DND-41 (cell line): Measurements from ENCODE around the gene OTUB1.

Experiments
- ATAC-seq: fragments of 200-7000 bp; cut with Tn5 transposase; 3 replicates; pipeline ENCODE4 v1.9.1; 2021; ENCODE audit warnings: low read depth; ENCODE audit not compliant: insufficient read depth
- DNase-seq: peaks from one replicate; pipeline ENCODE4 v3.0.0-alpha.2; 2020
- H2AFZ ChIP-seq: 2 replicates; pipeline ENCODE4 v1.6.0; 2012; ENCODE audit warnings: low read depth, low read length
- H3K27ac ChIP-seq: 2 replicates; pipeline ENCODE4 v1.5.1; 2012; ENCODE audit warnings: low read length, inconsistent platforms
- H3K27me3 ChIP-seq: fragments of 200-600 bp; sonication (generic); 2 replicates; pipeline ENCODE4 v1.6.0; 2012; ENCODE audit warnings: low read length, mild to moderate bottlenecking, inconsistent platforms; ENCODE audit not compliant: insufficient read depth, poor library complexity
- H3K36me3 ChIP-seq: 2 replicates; pipeline ENCODE4 v1.5.1; 2012; ENCODE audit warnings: low read length, inconsistent platforms; ENCODE audit not compliant: insufficient read depth
- H3K4me1 ChIP-seq: 2 replicates; pipeline ENCODE4 v1.5.1; 2012; ENCODE audit warnings: mild to moderate bottlenecking, low read length; ENCODE audit not compliant: insufficient read depth
- H3K4me2 ChIP-seq: 2 replicates; pipeline ENCODE4 v1.6.0; 2012; ENCODE audit warnings: mild to moderate bottlenecking, moderate library complexity, low read length, inconsistent platforms; ENCODE audit not compliant: insufficient read depth
- H3K4me3 ChIP-seq, 2 experiments: fragments of 200-600 bp in 1 of 2; shearing (Covaris generic) in 1 of 2; 2 replicates each; pipeline ENCODE4 v1.5.1; 2012 to 2016; ENCODE audit warnings: inconsistent platforms in 2 of 2, low read length in 2 of 2, mild to moderate bottlenecking in 2 of 2, low read depth in 1 of 2, moderate library complexity in 1 of 2
- H3K79me2 ChIP-seq: 2 replicates; pipeline ENCODE4 v1.6.0; 2012; ENCODE audit warnings: low read length, inconsistent platforms; ENCODE audit not compliant: insufficient read depth
- H3K9ac ChIP-seq: 2 replicates; pipeline ENCODE4 v1.6.0; 2012; ENCODE audit warnings: low read depth, mild to moderate bottlenecking, inconsistent platforms, low read length, moderate library complexity
- H3K9me3 ChIP-seq: 2 replicates; pipeline ENCODE4 v1.5.1; 2012; ENCODE audit warnings: low read length, moderate library complexity, mild to moderate bottlenecking, inconsistent platforms; ENCODE audit not compliant: insufficient read depth, severe bottlenecking
- H4K20me1 ChIP-seq: 2 replicates; pipeline ENCODE4 v1.6.0; 2012; ENCODE audit warnings: low read length; ENCODE audit not compliant: insufficient read depth
- EZH2 ChIP-seq: IDR thresholded peaks from 3 replicates; pipeline ENCODE4 v1.6.1; 2012; ENCODE audit warnings: borderline replicate concordance, low read depth, mild to moderate bottlenecking, moderate library complexity, low read length, inconsistent platforms; ENCODE audit not compliant: severe bottlenecking
- TF ChIP-seq, protein P1 (sequence below): IDR thresholded peaks from 2 replicates; pipeline ENCODE4 v1.5.1; 2012; ENCODE audit warnings: borderline replicate concordance, low read length, moderate library complexity, mild to moderate bottlenecking; ENCODE audit not compliant: poor library complexity, severe bottlenecking; ENCODE audit errors: extremely low read depth

OTUB1 gene

DNA sequence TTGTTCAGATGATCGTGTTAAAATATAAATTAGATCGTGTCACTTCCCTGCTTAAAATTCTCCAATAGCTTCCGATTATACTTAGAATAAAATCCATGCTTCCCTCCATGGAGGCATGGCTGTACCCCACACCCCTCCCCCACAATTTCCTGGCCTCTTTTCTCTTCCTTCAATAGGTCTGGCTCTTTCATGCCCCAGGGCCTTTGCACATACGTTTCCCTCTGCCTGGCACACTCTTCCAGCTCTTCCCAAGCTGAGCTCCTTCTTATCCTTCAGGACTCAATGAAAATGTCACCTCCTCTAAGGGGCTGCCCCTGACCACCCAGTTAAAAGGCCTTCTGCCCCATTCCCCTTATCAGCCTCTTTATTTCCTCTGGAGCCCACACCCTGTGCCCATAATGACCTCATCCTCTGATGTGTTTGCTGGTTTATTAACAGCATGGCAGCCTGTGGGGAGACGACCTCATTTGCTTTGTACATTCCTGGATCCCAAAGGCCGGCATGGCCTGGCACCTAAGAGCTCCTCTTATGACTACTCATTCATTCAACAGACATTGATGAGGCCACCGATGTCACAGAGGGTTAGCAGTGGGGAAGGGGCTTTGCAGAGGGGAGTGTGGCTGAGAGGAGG, 40.5 kb downstream of the OTUB1 start:
- Histone ChIP-seq H3K4me2 (no peak overlapping the region), H3K9ac (no peak overlapping the region), H3K4me1 (no peaks in the 10 kb centered on the region), H2AFZ (no peak overlapping the region), H4K20me1 (peaks cover 46% of the 10 kb centered on the region), H3K4me3 (no peak overlapping the region), H3K79me2 (no peaks in the 10 kb centered on the region), H3K9me3 (no peaks in the 10 kb centered on the region), H3K36me3 (no peaks in the 10 kb centered on the region), H3K27ac (no peak overlapping the region), H3K27me3 (no peaks in the 10 kb centered on the region)
- ATAC-seq, result no peak
- TF ChIP-seq EZH2, result no peak
- TF ChIP-seq, protein P1, sequence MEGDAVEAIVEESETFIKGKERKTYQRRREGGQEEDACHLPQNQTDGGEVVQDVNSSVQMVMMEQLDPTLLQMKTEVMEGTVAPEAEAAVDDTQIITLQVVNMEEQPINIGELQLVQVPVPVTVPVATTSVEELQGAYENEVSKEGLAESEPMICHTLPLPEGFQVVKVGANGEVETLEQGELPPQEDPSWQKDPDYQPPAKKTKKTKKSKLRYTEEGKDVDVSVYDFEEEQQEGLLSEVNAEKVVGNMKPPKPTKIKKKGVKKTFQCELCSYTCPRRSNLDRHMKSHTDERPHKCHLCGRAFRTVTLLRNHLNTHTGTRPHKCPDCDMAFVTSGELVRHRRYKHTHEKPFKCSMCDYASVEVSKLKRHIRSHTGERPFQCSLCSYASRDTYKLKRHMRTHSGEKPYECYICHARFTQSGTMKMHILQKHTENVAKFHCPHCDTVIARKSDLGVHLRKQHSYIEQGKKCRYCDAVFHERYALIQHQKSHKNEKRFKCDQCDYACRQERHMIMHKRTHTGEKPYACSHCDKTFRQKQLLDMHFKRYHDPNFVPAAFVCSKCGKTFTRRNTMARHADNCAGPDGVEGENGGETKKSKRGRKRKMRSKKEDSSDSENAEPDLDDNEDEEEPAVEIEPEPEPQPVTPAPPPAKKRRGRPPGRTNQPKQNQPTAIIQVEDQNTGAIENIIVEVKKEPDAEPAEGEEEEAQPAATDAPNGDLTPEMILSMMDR, result no peak
- no peak for DNase-seq

DNA sequence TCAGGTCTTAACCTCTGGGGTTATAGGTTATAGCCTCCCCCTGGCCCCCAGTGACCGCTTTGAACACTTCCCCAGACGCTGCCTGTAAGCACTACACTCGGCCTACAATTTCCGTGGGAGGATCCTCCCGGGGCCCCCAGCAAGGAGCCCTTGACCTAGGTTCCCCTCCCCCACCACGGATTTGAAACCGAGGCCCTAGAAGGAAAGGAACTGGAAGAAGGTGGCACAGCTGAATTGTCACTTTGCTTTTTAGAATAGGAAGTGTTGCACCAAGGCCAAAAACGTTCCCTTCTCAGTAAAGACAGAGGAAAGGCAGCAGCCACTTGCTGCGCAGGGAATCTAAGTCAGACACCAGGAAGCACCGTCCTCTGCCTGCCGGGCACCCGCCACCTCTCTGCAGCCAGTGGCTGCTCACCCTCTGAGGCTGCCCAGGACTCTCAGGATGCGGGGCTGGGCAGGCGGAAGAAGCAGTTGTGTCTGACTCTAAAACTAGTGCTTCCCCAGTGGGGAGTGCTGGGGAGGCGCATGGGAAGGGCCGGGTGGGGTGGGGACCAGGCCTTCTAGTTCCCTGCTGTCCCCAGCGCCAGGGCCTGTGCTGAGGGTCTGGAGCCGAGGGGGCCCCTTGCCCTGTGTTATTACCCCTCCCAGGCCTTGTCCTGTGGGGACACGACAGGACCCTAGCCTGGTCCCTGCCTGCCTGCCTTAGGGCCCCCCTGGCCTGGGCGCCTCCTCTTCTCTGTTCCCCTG, 41.6 kb downstream of the OTUB1 start:
- no peaks in the 10 kb centered on the region for H3K36me3 ChIP-seq
- H3K9me3 ChIP-seq, result no peaks in the 10 kb centered on the region
- H3K4me2 ChIP-seq, result no peak overlapping the region
- no peak overlapping the region for H2AFZ ChIP-seq
- no peak for DNase-seq
- H3K4me1 ChIP-seq, result no peaks in the 10 kb centered on the region
- ATAC-seq, result peak; percentile 12; the same call in 1 of the 3 replicates
- H3K27ac ChIP-seq, result no peak overlapping the region
- peaks cover 51% of the 10 kb centered on the region for H4K20me1 ChIP-seq
- H3K27me3 ChIP-seq, result no peaks in the 10 kb centered on the region
- TF ChIP-seq EZH2, result no peak
- no peak overlapping the region for H3K4me3 ChIP-seq
- no peaks in the 10 kb centered on the region for H3K79me2 ChIP-seq
- no peak overlapping the region for H3K9ac ChIP-seq

DNA sequence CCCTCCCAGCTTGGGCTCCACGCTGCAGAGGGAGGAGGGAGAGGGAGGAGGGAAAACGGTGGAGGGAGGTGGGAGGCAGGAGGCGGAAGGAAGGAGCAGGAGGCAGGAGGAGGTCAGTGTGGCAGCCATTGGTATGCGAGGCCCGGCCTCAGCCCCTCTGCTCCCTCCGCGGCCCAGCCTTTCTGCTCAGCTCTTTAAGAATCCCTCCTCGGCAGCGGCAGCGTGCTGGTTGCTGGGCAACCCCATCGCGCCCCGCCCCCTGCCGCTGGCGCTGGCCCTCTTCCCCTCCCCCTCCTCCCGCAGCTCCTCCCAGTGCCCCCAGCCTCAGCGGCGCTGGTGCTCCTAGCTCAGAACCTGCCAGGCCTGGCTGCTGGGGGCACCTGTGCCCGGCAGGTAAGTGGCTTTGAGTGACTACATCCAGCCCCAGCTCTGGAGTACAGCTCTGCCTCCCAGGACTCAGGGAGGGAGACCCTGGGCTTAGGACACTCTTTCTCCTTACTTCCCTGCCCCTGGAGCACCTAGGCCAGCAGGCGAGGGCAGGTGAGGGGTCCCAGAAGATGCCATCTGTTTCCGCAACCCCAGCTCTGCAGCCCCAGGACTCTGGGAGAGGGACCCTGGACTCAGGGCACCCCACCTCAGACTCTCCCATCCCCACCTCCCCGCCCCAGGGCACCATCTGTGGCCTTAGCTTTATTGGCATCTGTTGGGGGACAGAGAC, 42.3 kb downstream of the OTUB1 start:
- Histone ChIP-seq H3K9ac (no peak overlapping the region), H3K79me2 (no peaks in the 10 kb centered on the region), H3K27me3 (no peaks in the 10 kb centered on the region), H3K36me3 (no peaks in the 10 kb centered on the region), H4K20me1 (peaks cover 53% of the 10 kb centered on the region), H3K9me3 (no peaks in the 10 kb centered on the region), H3K4me1 (no peaks in the 10 kb centered on the region), H3K4me2 (no peak overlapping the region), H2AFZ (no peak overlapping the region), H3K27ac (no peak overlapping the region), H3K4me3 (no peak overlapping the region)
- no peak for TF ChIP-seq EZH2
- TF ChIP-seq, protein P1, result no peak
- ATAC-seq (peak; percentile 59), DNase-seq (peak; percentile 30)

DNA sequence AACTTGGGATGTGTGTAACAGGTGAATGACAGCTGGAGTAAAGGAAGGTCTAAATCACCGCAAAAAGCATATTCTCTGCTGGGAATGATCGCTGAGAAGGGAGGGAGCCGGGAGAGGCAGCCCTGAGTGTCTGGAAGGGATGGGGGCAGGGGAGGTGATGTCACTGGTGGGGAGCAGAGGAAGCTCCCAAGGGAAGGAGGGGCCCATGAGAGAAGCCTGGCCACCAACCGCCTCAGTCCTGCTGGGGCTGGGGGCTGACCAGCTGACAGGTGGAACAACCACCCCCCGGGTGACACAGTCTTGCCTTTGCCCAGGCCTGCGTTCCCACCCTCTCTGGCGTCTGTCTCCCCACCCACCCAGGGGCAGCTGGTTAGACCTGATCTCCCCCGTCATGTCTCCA, 43.5 kb downstream of the OTUB1 start:
- Histone ChIP-seq H3K4me2 (no peak overlapping the region), H3K9me3 (no peaks in the 10 kb centered on the region)
- TF ChIP-seq, protein P1, result no peak
- TF ChIP-seq EZH2, result no peak

More for the DNA sequence above, 43.5 kb downstream of the OTUB1 start:
- peaks cover 55% of the 10 kb centered on the region for H4K20me1 ChIP-seq
- no peaks in the 10 kb centered on the region for H3K36me3 ChIP-seq
- no peak for ATAC-seq
- H3K27ac ChIP-seq, result no peak overlapping the region
- H3K9ac ChIP-seq, result no peak overlapping the region
- H3K27me3 ChIP-seq, result no peaks in the 10 kb centered on the region
- no peaks in the 10 kb centered on the region for H3K79me2 ChIP-seq
- H3K4me1 ChIP-seq, result no peaks in the 10 kb centered on the region
- no peak for DNase-seq
- H3K4me3 ChIP-seq, result no peak overlapping the region
- H2AFZ ChIP-seq, result no peak overlapping the region
